ENCODE results near the gene GALNT14. TPM values are rescaled to one million over a fixed set of nuclear protein-coding genes. Genes with fewer than 3 reads are reported as not detected.

The GALNT14 gene
- total RNA-seq, 1 experiment from 2014 or later = 2.7 TPM

DNA sequence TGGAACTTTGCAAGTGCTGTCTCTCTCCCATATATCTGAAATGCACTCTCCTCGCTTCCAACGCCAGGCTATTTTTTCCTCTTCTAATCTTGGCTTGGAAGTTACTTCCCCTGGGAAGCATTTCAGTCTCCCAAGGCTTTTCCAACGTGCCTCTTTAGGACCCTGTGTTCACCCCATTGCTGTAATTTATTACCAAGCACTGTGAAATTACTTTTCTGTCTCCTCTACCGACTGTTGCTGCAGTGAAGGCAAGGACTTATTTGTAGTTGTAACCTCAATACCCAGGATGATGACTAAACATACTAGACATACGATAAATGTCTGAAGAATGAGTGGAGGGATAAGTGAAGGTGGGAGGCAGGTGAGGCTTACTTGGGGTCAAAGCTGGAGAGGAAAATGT lies 163.7 kb downstream of the GALNT14 start:
- Histone ChIP-seq H2BK20ac (ENCODE audit: low read depth, low read length, poor library complexity, severe bottlenecking) (no peak overlapping the region), H3K23ac (ENCODE audit: insufficient read length, low read depth, low read length) (no peak overlapping the region), H3K18ac (ENCODE audit: insufficient read length, low read depth, low read length) (no peak overlapping the region), H3K4ac (ENCODE audit: low read depth, low read length) (no peak overlapping the region), H3K4me2 (ENCODE audit: insufficient read depth, insufficient read length, low read length) (no peak overlapping the region), H3T11ph (ENCODE audit: low read length) (no peak overlapping the region), H3K56ac (ENCODE audit: insufficient read length, low read depth, low read length) (no peak overlapping the region), H3K27ac (ENCODE audit: insufficient read length, low read depth, low read length) (no peak overlapping the region), H3K4me1 (ENCODE audit: insufficient read depth, low read length) (no peaks in the 10 kb centered on the region), H3K27me3 (ENCODE audit: insufficient read depth, low read length) (no peaks in the 10 kb centered on the region), H3K79me2 (ENCODE audit: insufficient read depth, low read length) (no peaks in the 10 kb centered on the region), H2AK5ac (ENCODE audit: insufficient read length, low read length) (no peak overlapping the region), H2BK12ac (ENCODE audit: insufficient read length, low read depth, low read length) (no peak overlapping the region), H2BK15ac (ENCODE audit: low read depth, low read length) (no peak overlapping the region), H3K79me1 (ENCODE audit: insufficient read depth, low read depth, low read length, poor library complexity, severe bottlenecking) (no peaks in the 10 kb centered on the region), H3K23me2 (ENCODE audit: insufficient read length, low read depth, low read length, poor library complexity, severe bottlenecking) (peaks cover 3% of the 10 kb centered on the region), H3K14ac (ENCODE audit: insufficient read depth, low read length) (no peak overlapping the region), H4K8ac (replicated peaks; ENCODE audit: insufficient read length, low read depth, low read length) (no peak overlapping the region), H3K9me3 (ENCODE audit: control insufficient read depth, low read depth, low read length) (no peaks in the 10 kb centered on the region), H4K5ac (ENCODE audit: insufficient read length, low read depth, low read length) (no peak overlapping the region), H2BK120ac (ENCODE audit: low read depth, low read length, poor library complexity, severe bottlenecking) (no peak overlapping the region), H3K9ac (ENCODE audit: extremely low read depth, insufficient read length, low read length) (no peak overlapping the region), H2AFZ (ENCODE audit: low read length) (no peak overlapping the region), H2BK5ac (ENCODE audit: insufficient read length, low read length) (no peak overlapping the region), H4K20me1 (ENCODE audit: control insufficient read depth, insufficient read depth, insufficient read length) (no peaks in the 10 kb centered on the region), H4K91ac (ENCODE audit: insufficient read length, low read depth, low read length) (no peak overlapping the region)
- Mint-ChIP-seq H3K27me3 (ENCODE audit: low read depth) (peaks cover 4% of the 10 kb centered on the region; the same call in 1 of the 2 replicates), H3K4me3 (no peak overlapping the region), H3K36me3 (ENCODE audit: insufficient read depth in 1 of 3, low read depth in 3 of 3) (no peaks in the 10 kb centered on the region), H3K4me1 (peaks cover 4 to 8% of the 10 kb centered on the region in 2 experiments; a peak in 2 of 4 replicates), H3K9me3 (no peaks in the 10 kb centered on the region), H3K27ac (no peak overlapping the region)
- TF ChIP-seq, protein P1, sequence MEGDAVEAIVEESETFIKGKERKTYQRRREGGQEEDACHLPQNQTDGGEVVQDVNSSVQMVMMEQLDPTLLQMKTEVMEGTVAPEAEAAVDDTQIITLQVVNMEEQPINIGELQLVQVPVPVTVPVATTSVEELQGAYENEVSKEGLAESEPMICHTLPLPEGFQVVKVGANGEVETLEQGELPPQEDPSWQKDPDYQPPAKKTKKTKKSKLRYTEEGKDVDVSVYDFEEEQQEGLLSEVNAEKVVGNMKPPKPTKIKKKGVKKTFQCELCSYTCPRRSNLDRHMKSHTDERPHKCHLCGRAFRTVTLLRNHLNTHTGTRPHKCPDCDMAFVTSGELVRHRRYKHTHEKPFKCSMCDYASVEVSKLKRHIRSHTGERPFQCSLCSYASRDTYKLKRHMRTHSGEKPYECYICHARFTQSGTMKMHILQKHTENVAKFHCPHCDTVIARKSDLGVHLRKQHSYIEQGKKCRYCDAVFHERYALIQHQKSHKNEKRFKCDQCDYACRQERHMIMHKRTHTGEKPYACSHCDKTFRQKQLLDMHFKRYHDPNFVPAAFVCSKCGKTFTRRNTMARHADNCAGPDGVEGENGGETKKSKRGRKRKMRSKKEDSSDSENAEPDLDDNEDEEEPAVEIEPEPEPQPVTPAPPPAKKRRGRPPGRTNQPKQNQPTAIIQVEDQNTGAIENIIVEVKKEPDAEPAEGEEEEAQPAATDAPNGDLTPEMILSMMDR (conservative IDR thresholded peaks at IDR 0.05) = no peak
- no CpG with 5 or more reads among the region's 5 CpGs for WGBS (ENCODE audit: extremely low coverage, insufficient read length, low lambda C conversion rate)
- no peak for DNase-seq

All from H9 (cell line).